HG03066 (cell line): ENCODE results near the gene VIPR1.
A peak's percentile ranks its signal among the peaks of the same experiment; 100 is the strongest.

Experiments used
- ATAC-seq: cut with Tn5 transposase; IDR thresholded peaks from one replicate; pipeline ENCODE4 v1.9.1; 2021; ENCODE audit warnings: low read depth; ENCODE audit not compliant: unreplicated experiment

VIPR1 gene, protein sequence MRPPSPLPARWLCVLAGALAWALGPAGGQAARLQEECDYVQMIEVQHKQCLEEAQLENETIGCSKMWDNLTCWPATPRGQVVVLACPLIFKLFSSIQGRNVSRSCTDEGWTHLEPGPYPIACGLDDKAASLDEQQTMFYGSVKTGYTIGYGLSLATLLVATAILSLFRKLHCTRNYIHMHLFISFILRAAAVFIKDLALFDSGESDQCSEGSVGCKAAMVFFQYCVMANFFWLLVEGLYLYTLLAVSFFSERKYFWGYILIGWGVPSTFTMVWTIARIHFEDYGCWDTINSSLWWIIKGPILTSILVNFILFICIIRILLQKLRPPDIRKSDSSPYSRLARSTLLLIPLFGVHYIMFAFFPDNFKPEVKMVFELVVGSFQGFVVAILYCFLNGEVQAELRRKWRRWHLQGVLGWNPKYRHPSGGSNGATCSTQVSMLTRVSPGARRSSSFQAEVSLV

DNA sequence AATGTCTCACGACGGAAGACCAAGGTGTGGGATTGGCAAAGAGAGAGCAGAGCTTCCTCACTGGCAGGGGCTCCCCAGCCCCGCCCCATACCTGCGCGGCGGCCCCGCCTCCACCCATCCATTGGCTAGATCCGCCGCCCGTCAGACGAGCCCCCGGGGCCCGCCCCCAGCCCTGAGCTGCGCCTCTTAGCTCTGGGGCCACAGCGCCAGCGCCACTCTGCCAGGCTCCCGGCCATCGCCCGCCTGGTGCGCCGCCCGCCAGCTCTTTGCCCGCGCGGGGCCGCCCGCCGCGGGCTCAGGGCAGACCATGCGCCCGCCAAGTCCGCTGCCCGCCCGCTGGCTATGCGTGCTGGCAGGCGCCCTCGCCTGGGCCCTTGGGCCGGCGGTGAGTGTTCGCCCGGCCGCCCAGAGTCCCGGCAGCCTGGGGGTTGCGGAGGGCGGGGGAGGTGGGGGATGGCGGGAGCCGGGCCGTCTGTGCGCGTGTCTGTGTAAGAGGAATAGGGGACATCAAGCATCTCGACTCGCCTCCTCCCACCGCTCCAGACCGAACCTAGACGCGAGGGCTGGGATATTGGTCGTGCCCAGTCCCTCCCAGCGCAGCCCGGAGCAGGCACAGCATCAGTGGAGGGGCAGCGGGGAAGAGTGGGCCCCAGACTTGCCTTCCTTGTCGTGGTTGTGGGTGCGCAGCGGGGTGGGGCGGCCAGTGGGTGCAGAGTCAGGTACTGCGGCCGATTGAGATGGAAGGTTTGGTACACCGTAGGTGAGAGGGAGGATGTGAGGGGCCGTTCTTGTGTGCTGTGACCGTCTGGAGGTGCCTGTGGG lies at the start of gene VIPR1:
VIPR1 (plus strand) TSS at position 215 of the 822 bp plus-strand sequence; CDS start at position 308, 93 bp downstream.
- ATAC-seq: peak; percentile 84

DNA sequence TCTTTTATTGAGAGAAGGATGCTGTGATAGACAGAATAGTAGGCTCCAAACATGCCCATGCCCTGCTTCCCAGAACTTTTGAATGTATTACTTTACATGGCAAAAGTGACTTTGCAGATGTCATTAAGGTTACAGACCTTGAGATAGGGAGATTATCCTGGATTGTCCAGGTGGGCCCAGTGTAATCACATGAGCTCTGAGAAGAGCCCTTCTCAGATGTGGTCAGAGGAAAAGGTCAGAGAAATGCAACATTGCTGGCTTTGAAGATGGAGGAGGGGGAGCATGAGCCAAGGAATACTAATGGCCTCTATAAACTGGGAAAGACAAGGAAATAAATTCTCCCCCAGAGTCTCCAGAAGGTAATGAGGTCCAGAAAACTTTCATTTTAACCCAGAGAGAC lies 46.2 kb upstream of the VIPR1 start:
- ATAC-seq: no peak

DNA sequence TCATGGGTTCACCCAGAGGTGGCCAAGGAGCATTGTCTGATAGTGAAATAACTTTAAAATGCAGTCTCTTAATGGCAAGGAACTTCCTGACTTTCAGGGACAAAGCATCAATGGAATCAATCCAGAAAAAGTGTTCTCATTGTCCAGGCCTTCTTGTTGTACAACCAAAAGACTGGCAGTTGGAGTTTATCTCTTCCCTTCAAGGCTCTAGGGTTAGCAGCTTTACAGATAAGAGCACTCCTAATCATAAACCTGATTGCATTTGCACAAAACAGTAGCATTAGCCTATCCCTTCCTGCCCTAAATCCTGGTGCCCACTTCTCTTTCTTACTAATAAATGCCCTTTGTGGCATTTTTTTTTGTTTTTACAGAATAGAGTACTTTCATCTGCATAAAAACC lies 43.3 kb upstream of the VIPR1 start:
- no peak for ATAC-seq

DNA sequence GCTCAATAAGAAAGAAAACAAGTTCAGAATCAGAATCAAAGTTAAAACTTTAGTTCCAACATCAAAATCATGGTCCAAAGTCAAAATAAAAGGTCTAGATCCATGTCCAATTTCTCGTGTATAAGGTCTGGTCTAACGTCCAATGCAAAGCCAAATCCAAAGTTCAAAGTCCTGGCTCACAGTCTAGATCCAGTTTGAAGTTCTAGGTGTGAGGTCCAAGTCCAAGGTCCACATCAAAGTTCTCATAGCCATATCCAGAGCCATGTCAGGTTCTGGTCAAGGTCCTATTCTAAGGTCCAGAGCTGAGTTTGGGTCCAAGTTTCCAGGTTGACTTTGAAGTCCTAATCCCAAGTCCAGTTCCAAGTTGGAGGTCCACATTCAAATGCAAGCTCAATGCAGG lies 40.7 kb upstream of the VIPR1 start:
- ATAC-seq: no peak

DNA sequence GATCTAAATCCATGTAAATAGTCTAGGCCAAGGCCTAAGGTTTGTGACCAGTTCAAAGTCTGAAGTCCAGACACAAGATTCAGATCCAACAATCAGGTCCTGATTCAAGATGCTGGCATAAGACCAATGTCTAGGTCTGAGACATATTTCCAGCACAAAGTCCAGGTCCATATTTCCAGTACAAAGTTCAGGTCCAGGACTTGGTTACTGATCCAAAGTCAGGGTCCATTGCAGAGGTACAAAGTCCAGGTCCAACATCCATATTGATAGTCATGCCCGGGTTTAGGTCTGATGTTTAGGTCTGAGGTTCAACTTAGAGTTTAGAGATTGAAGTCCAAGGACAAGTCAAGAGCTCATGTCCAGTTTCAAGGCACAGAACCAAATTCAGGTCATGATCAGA lies 39.4 kb upstream of the VIPR1 start:
- ATAC-seq: no peak

DNA sequence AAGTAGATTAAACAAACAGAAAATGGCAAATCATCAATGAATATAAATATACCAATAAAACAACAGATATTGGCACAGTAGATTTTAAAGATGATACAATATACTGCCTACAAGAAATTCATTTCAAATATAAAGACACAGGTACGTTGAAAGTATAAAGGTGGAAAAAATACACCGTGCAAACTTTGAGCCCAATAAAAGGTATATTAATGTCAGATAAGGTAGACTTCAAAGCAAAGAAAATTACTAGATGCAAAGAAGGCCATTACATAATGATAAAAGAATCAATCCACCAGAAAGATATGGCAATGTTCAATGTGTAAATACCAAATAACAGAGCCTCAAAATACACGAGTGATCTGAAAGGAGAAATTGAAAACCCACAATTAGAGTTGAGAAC lies 34.3 kb upstream of the VIPR1 start:
- ATAC-seq: no peak

DNA sequence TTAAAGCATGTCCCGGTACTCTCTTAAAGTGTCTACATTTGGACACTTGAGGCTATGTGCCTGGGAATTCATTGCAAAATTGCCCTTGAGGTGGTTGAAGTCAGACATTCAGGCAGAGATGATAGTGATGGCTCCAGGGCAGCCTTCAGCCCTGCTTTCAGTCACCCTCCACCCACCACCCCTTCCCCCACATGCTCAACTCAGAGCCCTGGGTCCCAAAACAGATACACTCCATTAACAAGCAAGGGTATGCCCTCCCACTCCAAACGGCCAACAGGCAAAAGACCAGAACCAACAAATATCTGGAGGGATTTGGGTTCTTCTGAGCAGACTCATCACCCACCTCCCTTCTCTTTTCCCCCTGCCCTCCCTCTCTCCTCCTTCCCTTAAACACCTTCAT lies 29.9 kb upstream of the VIPR1 start:
- no peak for ATAC-seq

DNA sequence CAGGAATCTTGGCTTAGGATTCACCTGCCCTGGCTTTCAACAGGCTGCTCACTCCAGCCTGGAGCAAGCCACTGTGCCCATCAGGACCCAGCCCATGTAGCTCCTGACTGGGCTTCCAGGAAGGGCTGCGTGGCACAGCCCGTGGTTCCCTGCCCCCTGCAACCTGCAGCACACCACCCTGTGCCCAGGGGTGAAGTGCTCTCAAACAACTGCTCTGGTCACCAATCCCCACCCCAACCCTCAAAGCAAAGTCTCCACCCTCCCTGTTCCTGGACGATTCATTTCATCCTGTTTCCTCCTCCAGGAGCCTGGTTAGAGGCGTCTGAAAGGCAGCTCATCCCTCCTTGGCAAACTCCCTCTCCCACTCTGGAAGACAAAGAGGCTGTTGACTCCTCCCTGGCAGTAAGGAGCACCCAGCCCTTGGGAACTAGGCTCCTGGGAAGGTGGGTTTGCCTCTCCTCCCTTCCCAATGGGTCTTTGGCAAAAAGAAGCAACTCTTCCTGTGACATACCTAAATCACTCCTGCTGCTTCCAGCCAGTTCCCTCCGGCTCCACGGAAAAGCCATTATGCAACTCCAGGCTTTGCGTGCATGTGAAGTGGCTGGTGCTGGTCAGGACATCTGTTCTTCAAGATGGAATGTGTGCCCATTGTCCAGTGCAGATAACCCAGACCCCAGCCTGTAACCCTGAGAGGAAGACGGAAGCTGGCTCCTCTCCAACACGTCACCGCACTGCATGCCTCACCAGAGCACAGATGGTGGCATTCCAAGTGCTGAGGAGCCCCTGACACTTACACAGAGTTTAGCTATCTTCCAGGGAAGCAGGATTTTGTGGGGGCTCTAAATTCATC lies 29.1 kb upstream of the VIPR1 start:
- ATAC-seq: no peak

DNA sequence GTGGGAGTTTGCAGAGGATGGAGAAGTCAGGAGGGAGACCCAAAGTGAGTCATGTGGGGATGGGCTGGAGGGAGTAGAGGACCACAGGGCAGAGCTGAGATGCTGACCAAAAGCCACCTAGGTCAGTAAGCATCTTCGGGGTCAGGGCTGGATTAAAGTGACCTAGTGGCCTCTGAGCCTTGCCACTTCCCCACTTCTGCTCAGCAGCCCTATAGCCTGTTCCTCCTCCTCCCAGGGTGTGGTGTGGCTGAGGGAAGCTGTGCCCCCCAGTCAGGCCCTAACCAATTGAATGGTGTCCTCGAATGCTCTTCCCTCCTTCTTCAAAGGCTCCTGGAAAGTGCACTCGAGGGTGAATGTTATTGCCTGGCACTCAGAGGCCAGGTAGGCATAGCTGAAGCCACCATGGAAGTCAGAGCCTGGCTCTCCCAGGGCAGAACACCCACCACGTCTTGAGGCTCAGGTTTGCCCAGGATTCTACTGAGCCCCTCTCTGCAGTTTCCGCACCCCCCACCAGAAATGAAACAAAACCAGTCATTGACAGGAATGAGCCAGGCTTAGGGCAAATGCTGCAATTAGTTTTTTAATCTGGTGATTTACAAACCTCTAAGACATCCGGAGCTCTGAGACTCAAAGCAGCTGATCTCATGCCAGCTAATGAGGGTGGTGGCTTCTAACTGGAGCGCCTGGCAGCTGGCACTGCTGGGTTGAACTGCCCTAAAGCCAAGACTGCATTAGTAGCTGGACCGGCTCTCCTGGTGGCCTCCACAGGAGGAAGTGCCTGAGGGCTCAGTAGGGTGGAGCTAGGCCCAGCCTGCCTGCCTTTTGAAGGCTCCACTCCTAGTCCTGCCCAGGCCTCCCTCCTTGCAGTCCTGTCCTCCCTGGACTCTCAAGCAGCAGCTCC lies 26.0 kb upstream of the VIPR1 start:
- no peak for ATAC-seq

DNA sequence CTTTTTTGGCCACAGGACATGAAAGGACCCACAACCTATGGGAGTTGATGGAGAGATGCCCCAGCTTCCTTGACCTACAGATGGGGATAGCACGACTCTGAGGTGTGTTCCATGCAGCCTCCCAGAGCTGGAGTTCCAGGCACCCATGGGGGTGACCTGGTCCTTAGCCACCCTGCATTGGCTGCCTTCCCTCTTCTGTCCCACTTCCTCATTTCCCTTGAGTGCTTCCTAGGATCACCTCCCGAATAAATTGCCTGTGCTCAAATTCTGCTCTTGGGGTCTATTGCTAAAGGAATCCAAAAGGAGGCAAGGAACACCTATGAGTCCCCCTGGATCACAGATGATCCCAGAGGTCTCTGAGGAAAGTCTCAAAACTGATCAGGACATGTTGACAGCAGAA lies 24.7 kb upstream of the VIPR1 start:
- no peak for ATAC-seq

DNA sequence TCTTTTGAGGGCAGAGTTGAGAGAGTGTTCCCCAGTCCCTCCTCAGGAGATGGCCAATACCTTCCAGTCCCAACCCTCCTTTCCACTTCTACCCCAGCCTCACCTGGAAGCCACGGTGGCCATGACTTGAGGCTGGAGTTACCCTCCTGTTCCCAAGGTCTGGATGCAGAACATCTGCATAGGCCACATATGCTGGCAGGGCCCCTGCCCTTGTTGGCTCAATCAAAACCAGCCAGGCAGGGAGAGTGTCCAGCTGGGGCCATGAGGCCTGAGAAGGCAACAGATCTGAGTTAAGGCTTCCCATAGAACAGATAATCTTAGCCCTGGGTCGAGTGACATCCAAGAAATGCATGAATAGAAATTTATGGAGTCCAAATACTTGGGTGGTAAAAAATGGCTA lies 23.6 kb upstream of the VIPR1 start:
- ATAC-seq: no peak

DNA sequence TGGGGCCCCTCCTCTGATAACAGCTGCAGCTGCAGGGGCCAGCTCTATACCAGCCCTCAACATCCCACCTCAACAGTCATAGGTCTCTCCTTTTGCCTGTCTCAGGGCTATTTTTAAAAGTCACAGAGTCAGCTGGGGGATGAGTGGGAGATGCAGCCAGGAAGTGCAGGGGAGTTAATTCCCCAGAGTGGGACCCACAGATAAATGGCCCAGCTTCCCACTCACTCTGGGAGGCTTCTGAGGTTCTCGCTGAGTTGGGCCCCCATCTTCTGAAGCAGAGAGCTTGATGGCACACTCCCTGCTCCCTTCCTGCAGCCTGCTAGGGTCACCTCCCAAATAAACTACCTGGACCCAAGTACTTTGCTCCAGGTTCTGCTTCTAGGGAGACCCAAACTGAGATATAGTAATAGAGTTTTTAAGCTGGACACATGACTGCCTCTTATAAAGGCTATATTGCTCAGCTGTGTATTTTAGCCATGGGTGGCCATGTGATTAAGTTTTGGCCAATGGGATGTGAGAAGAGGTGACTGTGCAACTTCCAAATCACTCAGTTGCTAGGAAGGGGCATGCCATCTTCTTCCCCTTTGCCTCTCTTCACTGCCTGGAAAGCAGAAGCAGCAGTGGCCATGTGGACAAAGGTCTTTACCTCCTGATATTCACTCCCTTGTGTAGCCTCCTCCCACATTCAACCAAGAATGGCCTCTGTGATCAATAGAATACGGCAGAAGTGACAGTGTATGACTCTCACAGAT lies 15.5 kb upstream of the VIPR1 start:
- ATAC-seq: no peak

DNA sequence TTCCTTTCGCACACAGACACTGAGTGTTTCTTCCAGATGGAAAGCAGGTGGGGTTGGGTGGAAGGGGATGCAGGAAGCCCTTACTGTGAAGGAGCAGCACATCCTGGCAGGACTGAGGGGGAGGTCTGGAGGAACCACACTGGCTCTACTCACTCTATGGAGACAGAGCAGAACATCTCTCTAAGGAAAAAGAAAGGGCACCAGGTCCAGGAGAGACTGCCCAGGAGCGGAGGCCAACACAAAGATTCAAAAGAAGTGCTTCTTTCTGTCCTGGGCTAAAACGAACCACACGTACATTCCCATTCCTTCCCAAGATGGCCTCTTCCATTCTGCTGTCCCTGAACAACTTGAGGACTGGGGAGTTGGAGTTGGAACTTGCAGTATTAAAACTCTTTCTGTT lies 13.8 kb upstream of the VIPR1 start:
- ATAC-seq: no peak

DNA sequence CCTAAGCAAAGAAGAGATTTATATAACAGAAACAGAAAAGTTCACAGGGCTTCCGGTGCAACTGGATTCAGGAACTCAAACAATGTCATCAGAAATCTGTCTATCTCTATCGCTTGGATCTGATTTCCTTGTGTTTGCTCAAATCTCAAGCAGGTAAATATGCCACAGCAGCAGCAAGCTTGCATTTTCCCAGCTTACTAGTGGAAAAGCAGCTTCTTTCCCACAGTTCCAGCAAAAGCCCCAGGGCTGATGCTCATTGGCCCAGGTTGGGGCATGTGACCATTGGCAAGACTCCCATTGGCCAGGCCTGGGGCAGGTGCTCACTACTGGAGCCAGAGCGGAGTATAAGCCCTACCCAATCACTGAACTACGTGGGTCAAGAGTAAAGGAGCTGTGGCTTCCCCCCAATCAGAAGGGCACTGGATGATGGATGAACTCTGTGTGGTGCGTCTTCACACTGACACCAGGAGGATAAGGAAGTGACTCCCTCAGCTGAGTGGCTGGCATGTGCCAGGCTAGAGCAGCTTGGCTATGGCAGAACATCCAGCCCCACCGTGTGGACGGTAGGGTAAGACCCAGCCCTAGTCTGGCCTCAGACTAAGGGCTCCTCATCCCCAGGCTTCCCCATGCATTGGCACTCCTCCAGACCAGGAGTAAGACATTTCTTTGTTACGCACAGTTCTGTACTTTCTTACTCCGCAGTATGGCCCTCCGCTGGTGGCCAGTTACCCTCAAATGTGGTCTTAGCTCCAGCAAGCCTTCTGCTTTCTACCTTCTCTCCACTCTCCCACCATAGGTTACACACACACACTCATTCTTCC lies 13.1 kb upstream of the VIPR1 start:
- no peak for ATAC-seq

DNA sequence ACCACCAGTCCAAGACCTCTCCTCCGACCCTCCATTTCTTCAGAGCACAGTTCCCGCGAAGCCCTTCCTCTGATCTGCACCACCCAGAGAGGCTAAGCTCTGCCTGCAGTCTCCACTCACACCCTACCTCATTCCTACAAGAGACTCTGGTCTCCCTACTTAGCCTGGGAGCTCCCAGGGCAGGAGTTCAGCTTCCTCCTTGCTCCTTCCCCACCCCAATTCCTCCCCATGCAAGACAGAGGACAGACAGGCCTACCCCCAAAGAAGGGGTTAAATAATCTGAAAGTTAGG lies 12.6 kb upstream of the VIPR1 start:
- ATAC-seq: peak; percentile 6

DNA sequence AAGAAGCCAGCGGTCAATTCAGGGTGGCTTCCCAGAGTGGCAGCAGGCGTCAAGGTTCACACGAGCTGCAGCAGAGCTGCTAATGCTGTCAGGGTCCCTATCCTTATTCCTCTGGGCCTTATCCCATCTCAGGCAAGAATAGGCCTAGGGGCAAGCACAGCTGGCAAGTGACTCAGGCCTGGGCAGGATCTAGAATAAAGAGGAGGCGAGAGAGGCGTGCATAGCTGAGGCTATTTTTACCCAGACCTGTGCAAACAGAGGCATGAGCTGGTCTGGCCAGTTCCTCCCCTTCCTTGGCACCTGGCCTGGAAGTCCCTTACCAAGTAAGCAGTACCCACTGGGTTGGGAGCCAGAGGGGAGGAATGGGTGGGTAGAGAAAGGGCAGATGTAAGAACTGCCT lies 12.2 kb upstream of the VIPR1 start:
- ATAC-seq: peak; percentile 96

DNA sequence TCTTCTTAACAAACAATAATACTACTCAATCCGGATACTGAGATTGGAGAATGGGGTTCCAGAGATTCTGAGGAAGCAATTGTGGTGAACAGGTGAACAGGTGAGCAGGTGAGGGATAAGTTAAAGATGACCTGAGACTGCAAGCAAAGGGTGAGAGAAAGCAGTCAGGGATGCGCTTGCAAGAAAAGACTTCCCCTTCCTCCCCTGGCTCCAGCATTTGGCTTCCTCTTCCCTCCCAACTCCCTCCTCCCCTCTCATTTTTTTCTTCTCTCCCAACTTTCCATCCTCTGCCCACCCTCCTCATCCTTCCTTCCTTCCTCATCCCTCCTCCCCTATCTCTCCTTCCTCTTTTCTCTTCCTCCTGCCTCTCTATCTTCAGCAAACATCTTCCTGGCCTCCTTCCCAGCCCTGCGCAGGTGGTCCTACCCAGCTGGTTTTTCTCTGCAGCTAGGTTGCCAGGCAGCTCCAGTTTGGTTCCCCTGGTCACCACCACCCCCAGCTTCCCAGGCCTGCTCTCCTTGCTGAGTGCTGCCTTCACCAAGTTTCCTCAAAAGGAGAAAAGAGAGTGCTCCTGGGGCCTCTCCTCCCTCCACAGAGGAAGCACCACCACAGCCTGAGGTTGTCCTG lies 10.4 kb upstream of the VIPR1 start:
- ATAC-seq: no peak

DNA sequence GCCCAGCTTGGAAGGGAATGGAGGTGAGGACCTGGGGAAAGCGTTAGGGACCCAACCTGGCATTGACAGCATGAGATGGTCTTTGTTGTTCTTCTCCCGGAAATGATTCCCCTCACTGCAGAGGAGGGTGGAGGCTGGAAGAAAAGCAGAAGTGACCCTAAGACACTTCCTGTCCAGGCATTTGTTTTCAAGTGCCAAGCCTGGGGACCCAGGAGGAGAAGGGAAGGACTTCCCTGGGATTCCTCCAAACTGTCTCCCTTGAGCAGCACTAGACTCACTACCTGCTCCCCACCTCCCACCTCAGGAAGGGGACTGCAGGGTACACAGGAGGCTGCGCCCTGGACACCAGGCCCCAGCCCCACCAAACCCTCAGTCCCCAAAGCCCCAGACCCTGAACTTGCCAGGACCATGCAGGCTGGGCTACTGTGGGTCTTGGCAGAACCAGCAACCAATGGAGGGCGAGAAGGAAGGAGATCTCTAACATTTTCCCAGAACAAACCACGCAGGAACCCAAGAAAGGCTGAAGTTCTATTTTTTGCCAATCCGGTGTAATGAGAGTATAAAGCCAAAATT lies 9.8 kb upstream of the VIPR1 start:
- ATAC-seq: no peak
